HG03196 (cell line): Measurements from ENCODE around the gene LRP5.
"Not testable (repeated sequence)": the region's sequence is repeated elsewhere in the genome, so short reads cannot be mapped to it uniquely, and the experiment has no call there.

ENCODE experiments used
- ATAC-seq: cut with Tn5 transposase; IDR thresholded peaks from one replicate; pipeline ENCODE4 v1.9.1; 2021; ENCODE audit not compliant: unreplicated experiment

The LRP5 gene

GRCh38 chr11:68437927-68438657 is 125.7 kb downstream of the LRP5 start:
- ATAC-seq = no peak

- ATAC-seq = no peak
These were observed 126.4 kb downstream of the LRP5 start for GRCh38 chr11:68438658-68439259.

- ATAC-seq = no peak
These were observed 127.1 kb downstream of the LRP5 start for GRCh38 chr11:68439355-68440065.

GRCh38 chr11:68440224-68440623 is 127.8 kb downstream of the LRP5 start:
- no peak for ATAC-seq

- no peak for ATAC-seq
These were observed 129.3 kb downstream of the LRP5 start for GRCh38 chr11:68441466-68442230.

- no peak for ATAC-seq
These were observed 130.0 kb downstream of the LRP5 start for GRCh38 chr11:68442433-68442832.

GRCh38 chr11:68444566-68444965 is 132.2 kb downstream of the LRP5 start:
- ATAC-seq = no peak

- ATAC-seq = no peak
These were observed 133.2 kb downstream of the LRP5 start for GRCh38 chr11:68445531-68446035.

GRCh38 chr11:68446046-68446725 is 133.8 kb downstream of the LRP5 start:
- no peak for ATAC-seq

- ATAC-seq = peak; percentile 69
These were observed 134.8 kb downstream of the LRP5 start for GRCh38 chr11:68447015-68447801.

- ATAC-seq = not testable (repeated sequence)
These were observed 135.5 kb downstream of the LRP5 start for GRCh38 chr11:68447914-68448313.

GRCh38 chr11:68448604-68449011 is 136.2 kb downstream of the LRP5 start:
- ATAC-seq = no peak

GRCh38 chr11:68449951-68450350 is 137.6 kb downstream of the LRP5 start:
- no peak for ATAC-seq

GRCh38 chr11:68450711-68451110 is 138.3 kb downstream of the LRP5 start:
- no peak for ATAC-seq

GRCh38 chr11:68454767-68455166 is 142.4 kb downstream of the LRP5 start:
- no peak for ATAC-seq

GRCh38 chr11:68455485-68455884 is 143.1 kb downstream of the LRP5 start:
- ATAC-seq = no peak

GRCh38 chr11:68457216-68457897 is 145.0 kb downstream of the LRP5 start:
- ATAC-seq = no peak

GRCh38 chr11:68457898-68458249 is 145.5 kb downstream of the LRP5 start:
- no peak for ATAC-seq

- not testable (repeated sequence) for ATAC-seq
These were observed 145.9 kb downstream of the LRP5 start for GRCh38 chr11:68458340-68458739.
